OCI-LY1 (cell line): ENCODE results near the gene ASB13.

Source experiments
- H2AFZ ChIP-seq: fragments of 200-600 bp; sonication (generic), shearing (Covaris generic); 2 replicates; pipeline ENCODE4 v1.6.0; 2014; ENCODE audit warnings: antibody characterized with exemption, mild to moderate bottlenecking, low read length
- H3F3A ChIP-seq: fragments of 200-600 bp; sonication (generic), shearing (Covaris generic); 2 replicates; pipeline ENCODE4 v1.6.0; 2014; ENCODE audit warnings: mild to moderate bottlenecking, antibody characterized with exemption, low read length, moderate library complexity; ENCODE audit not compliant: insufficient read depth
- H3K27ac ChIP-seq: fragments of 200-600 bp; sonication (generic); 2 replicates; pipeline ENCODE4 v1.5.1; 2014; ENCODE audit warnings: low read length, mixed run types, mild to moderate bottlenecking, low read depth; ENCODE audit not compliant: poor library complexity, severe bottlenecking
- H3K27me3 ChIP-seq: fragments of 200-600 bp; sonication (generic); 2 replicates; pipeline ENCODE4 v1.6.0; 2014; ENCODE audit warnings: antibody characterized with exemption, mild to moderate bottlenecking, low read length, moderate library complexity; ENCODE audit not compliant: insufficient read depth
- H3K36me3 ChIP-seq: fragments of 200-600 bp; sonication (generic); 2 replicates; pipeline ENCODE4 v1.6.1; 2014; ENCODE audit warnings: mild to moderate bottlenecking, antibody characterized with exemption, low read length, moderate library complexity, mixed read lengths; ENCODE audit not compliant: insufficient read depth
- H3K4me1 ChIP-seq: fragments of 200-600 bp; sonication (generic); 2 replicates; pipeline ENCODE4 v1.5.1; 2014; ENCODE audit warnings: mild to moderate bottlenecking, low read length, moderate library complexity; ENCODE audit not compliant: insufficient read depth, severe bottlenecking
- H3K4me2 ChIP-seq: fragments of 200-600 bp; sonication (generic), shearing (Covaris generic); 2 replicates; pipeline ENCODE4 v1.6.1; 2014; ENCODE audit warnings: low read length
- H3K4me3 ChIP-seq: fragments of 200-600 bp; sonication (generic); 2 replicates; pipeline ENCODE4 v1.5.1; 2014; ENCODE audit warnings: low read length, low read depth, mild to moderate bottlenecking, mixed read lengths; ENCODE audit not compliant: poor library complexity, severe bottlenecking
- H3K79me2 ChIP-seq: fragments of 200-600 bp; shearing (Covaris generic); 2 replicates; pipeline ENCODE4 v1.6.1; 2016; ENCODE audit warnings: mixed run types, low read length, mixed read lengths; ENCODE audit not compliant: insufficient read depth
- H3K9ac ChIP-seq: fragments of 200-600 bp; sonication (generic), shearing (Covaris generic); 2 replicates; pipeline ENCODE4 v1.6.1; 2014; ENCODE audit warnings: mild to moderate bottlenecking, low read length, mixed read lengths
- H3K9me2 ChIP-seq: fragments of 200-600 bp; sonication (generic), shearing (Covaris generic); 2 replicates; pipeline ENCODE4 v1.6.1; 2014; ENCODE audit warnings: low read depth, mild to moderate bottlenecking, low read length, mixed read lengths
- H3K9me3 ChIP-seq: fragments of 200-600 bp; shearing (Covaris generic); 2 replicates; pipeline ENCODE4 v1.6.1; 2014; ENCODE audit warnings: low read length, mixed read lengths
- H4K20me1 ChIP-seq: fragments of 200-600 bp; sonication (generic), shearing (Covaris generic); 2 replicates; pipeline ENCODE4 v1.6.0; 2016; ENCODE audit warnings: mild to moderate bottlenecking, low read length; ENCODE audit not compliant: insufficient read depth
- CTCF ChIP-seq: fragments of 200-600 bp; sonication (generic), shearing (Covaris generic); IDR thresholded peaks from 2 replicates; pipeline ENCODE4 v1.5.1; 2017; ENCODE audit warnings: mild to moderate bottlenecking, antibody characterized with exemption, low read length, moderate library complexity, mixed read lengths
- EZH2 ChIP-seq: fragments of 200-600 bp; sonication (generic), shearing (Covaris generic); IDR thresholded peaks from 2 replicates; pipeline ENCODE4 v1.8.0; 2017; ENCODE audit warnings: borderline replicate concordance, mixed run types, mild to moderate bottlenecking, antibody characterized with exemption, low read length, moderate library complexity, mixed read lengths

ASB13 gene

GRCh38 chr10:5678397-5679036 lies 12.1 kb upstream of the ASB13 start:
- no peaks in the 10 kb centered on the region for H3K9me2 ChIP-seq
- H4K20me1 ChIP-seq: no peaks in the 10 kb centered on the region
- no peaks in the 10 kb centered on the region for H3K79me2 ChIP-seq
- H3K9me3 ChIP-seq: no peaks in the 10 kb centered on the region
- no peak for TF ChIP-seq CTCF
- TF ChIP-seq EZH2: no peak
- no peaks in the 10 kb centered on the region; the same call in 1 of the 2 replicates for H3K36me3 ChIP-seq
- H3K9ac ChIP-seq: no peak overlapping the region
- H3K27ac ChIP-seq: no peak overlapping the region
- no peaks in the 10 kb centered on the region for H3K4me1 ChIP-seq
- peaks cover 5% of the 10 kb centered on the region for H3K27me3 ChIP-seq
- no peaks in the 10 kb centered on the region for H3F3A ChIP-seq
- no peak overlapping the region for H2AFZ ChIP-seq
- H3K4me3 ChIP-seq: no peak overlapping the region
- H3K4me2 ChIP-seq: no peak overlapping the region

- no peak overlapping the region for H3K9ac ChIP-seq
Observed at GRCh38 chr10:5670662-5671375, 4.4 kb upstream of the ASB13 start.

GRCh38 chr10:5669604-5670003 lies 3.2 kb upstream of the ASB13 start:
- no peak overlapping the region for H3K4me2 ChIP-seq
- H3K4me3 ChIP-seq: no peak overlapping the region
- H3F3A ChIP-seq: no peaks in the 10 kb centered on the region
- no peaks in the 10 kb centered on the region for H3K79me2 ChIP-seq
- H3K9me3 ChIP-seq: no peaks in the 10 kb centered on the region
- no peak overlapping the region for H3K9ac ChIP-seq
- H3K27me3 ChIP-seq: no peaks in the 10 kb centered on the region; the same call in 1 of the 2 replicates
- no peaks in the 10 kb centered on the region for H4K20me1 ChIP-seq
- H3K36me3 ChIP-seq: no peaks in the 10 kb centered on the region; the same call in 1 of the 2 replicates
- no peaks in the 10 kb centered on the region for H3K9me2 ChIP-seq
- H2AFZ ChIP-seq: no peak overlapping the region
- TF ChIP-seq EZH2 (no peak), CTCF (no peak)
- H3K4me1 ChIP-seq: peaks cover 10% of the 10 kb centered on the region
- no peak overlapping the region for H3K27ac ChIP-seq

More at GRCh38 chr10:5670662-5671375, 4.4 kb upstream of the ASB13 start:
- TF ChIP-seq CTCF: no peak
- TF ChIP-seq EZH2: no peak
- no peak overlapping the region for H3K4me3 ChIP-seq
- H3K4me1 ChIP-seq: peaks cover 6% of the 10 kb centered on the region
- H3K36me3 ChIP-seq: no peaks in the 10 kb centered on the region; the same call in 1 of the 2 replicates
- H3F3A ChIP-seq: no peaks in the 10 kb centered on the region
- H3K9me3 ChIP-seq: no peaks in the 10 kb centered on the region
- no peak overlapping the region for H3K4me2 ChIP-seq
- no peak overlapping the region for H3K27ac ChIP-seq
- H2AFZ ChIP-seq: no peak overlapping the region
- no peaks in the 10 kb centered on the region for H4K20me1 ChIP-seq
- no peaks in the 10 kb centered on the region for H3K9me2 ChIP-seq
- no peaks in the 10 kb centered on the region for H3K79me2 ChIP-seq
- no peaks in the 10 kb centered on the region; the same call in 1 of the 2 replicates for H3K27me3 ChIP-seq
